ENCODE measurements around the gene REST.

GRCh38 chr4:56976283-56976836 is 68.7 kb downstream of the REST start:
- no peak for TF ChIP-seq YY1 (IDR thresholded peaks at IDR 0.05; ENCODE audit: low read depth)
- TF ChIP-seq CEBPB (IDR thresholded peaks at IDR 0.05), result no peak
- TF ChIP-seq RAD21 (IDR thresholded peaks at IDR 0.05; ENCODE audit: low read depth), result no peak
- TF ChIP-seq REST (IDR thresholded peaks at IDR 0.05; ENCODE audit: low read depth), result no peak
